Measurements from ENCODE around the gene DMKN. TPM values are rescaled to one million over a fixed set of nuclear protein-coding genes. Genes with fewer than 3 reads are reported as not detected.

Gene DMKN
- total and polyA plus RNA-seq, 4 donors: 79.0 to 278 (median 106) TPM

GRCh38 chr19:35546532-35546931 lies 33.1 kb upstream of the DMKN start:
- peaks cover 6 to 19% (median 13%) of the 10 kb centered on the region in 5 donors for H3K4me1 ChIP-seq (ENCODE audit: control insufficient read depth in 5 of 5, insufficient read depth in 5 of 5, low read length in 5 of 5)
- no peak overlapping the region for H3K27ac ChIP-seq (ENCODE audit: low read depth in 1 of 2, low read length in 1 of 2)
- H3K27me3 ChIP-seq (ENCODE audit: control insufficient read depth in 3 of 3, insufficient read depth in 3 of 3, low read length in 2 of 3): no peaks in the 10 kb centered on the region
- peaks cover 0 to 5% (median 2%) of the 10 kb centered on the region in 4 donors for H3K36me3 ChIP-seq (ENCODE audit: control insufficient read depth in 4 of 4, insufficient read depth in 4 of 4, low read length in 4 of 4)
- ATAC-seq (ENCODE audit: insufficient read depth, low FRiP score): no peak
- TF ChIP-seq, protein P1, sequence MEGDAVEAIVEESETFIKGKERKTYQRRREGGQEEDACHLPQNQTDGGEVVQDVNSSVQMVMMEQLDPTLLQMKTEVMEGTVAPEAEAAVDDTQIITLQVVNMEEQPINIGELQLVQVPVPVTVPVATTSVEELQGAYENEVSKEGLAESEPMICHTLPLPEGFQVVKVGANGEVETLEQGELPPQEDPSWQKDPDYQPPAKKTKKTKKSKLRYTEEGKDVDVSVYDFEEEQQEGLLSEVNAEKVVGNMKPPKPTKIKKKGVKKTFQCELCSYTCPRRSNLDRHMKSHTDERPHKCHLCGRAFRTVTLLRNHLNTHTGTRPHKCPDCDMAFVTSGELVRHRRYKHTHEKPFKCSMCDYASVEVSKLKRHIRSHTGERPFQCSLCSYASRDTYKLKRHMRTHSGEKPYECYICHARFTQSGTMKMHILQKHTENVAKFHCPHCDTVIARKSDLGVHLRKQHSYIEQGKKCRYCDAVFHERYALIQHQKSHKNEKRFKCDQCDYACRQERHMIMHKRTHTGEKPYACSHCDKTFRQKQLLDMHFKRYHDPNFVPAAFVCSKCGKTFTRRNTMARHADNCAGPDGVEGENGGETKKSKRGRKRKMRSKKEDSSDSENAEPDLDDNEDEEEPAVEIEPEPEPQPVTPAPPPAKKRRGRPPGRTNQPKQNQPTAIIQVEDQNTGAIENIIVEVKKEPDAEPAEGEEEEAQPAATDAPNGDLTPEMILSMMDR (IDR thresholded peaks at IDR 0.05; ENCODE audit: control extremely low read depth, extremely low read depth): no peak
- H3K9me3 ChIP-seq (ENCODE audit: control insufficient read depth in 4 of 4, insufficient read depth in 3 of 4, low read length in 3 of 4): no peaks in the 10 kb centered on the region
- WGBS, 2 donors: 86 to 95% methylated on average over 7 to 8 of the region's 8 CpGs
- DNase-seq: no peak
- no peak overlapping the region for H3K4me3 ChIP-seq
- H3K9ac ChIP-seq (ENCODE audit: insufficient read depth in 1 of 2, low read length in 2 of 2): peak overlapping the region in 1 of 2 donors; percentile 82

GRCh38 chr19:35545855-35546381 lies 32.5 kb upstream of the DMKN start:
- Histone ChIP-seq H3K36me3 (ENCODE audit: control insufficient read depth in 4 of 4, insufficient read depth in 4 of 4, low read length in 4 of 4) (peaks cover 0 to 5% (median 2%) of the 10 kb centered on the region in 4 donors), H3K4me1 (ENCODE audit: control insufficient read depth in 5 of 5, insufficient read depth in 5 of 5, low read length in 5 of 5) (peaks cover 6 to 19% (median 13%) of the 10 kb centered on the region in 5 donors), H3K27ac (ENCODE audit: low read depth in 1 of 2, low read length in 1 of 2) (peak overlapping the region; percentile 78 to 93), H3K27me3 (ENCODE audit: control insufficient read depth in 3 of 3, insufficient read depth in 3 of 3, low read length in 2 of 3) (no peaks in the 10 kb centered on the region), H3K9ac (ENCODE audit: insufficient read depth in 1 of 2, low read length in 2 of 2) (peak overlapping the region; percentile 37 to 82), H3K4me3 (peak overlapping the region; percentile 89), H3K9me3 (ENCODE audit: control insufficient read depth in 4 of 4, insufficient read depth in 3 of 4, low read length in 3 of 4) (no peaks in the 10 kb centered on the region)
- TF ChIP-seq, protein P1 (IDR thresholded peaks at IDR 0.05; ENCODE audit: control extremely low read depth, extremely low read depth): no peak
- 1 to 2% methylated on average over 27 of the region's 27 CpGs for WGBS, 2 donors
- peak; percentile 14 for ATAC-seq (ENCODE audit: insufficient read depth, low FRiP score)
- peak in 2 of 3 donors; percentile 11 to 25 for DNase-seq

- peaks cover 6 to 19% (median 13%) of the 10 kb centered on the region in 5 donors for H3K4me1 ChIP-seq (ENCODE audit: control insufficient read depth in 5 of 5, insufficient read depth in 5 of 5, low read length in 5 of 5)
- 1% methylated on average over 38 to 85 of the region's 85 CpGs for WGBS, 2 donors
These were observed 31.8 kb upstream of the DMKN start, which contains the start of gene TMEM147 for GRCh38 chr19:35545001-35545854. Gene TMEM147 (plus strand): TSS chr19:35545626. CDS start chr19:35545740, 114 bp downstream.

More at GRCh38 chr19:35545001-35545854, 31.8 kb upstream of the DMKN start, which contains the start of gene TMEM147:
- Histone ChIP-seq H3K27ac (ENCODE audit: low read depth in 1 of 2, low read length in 1 of 2) (peak within 1 kb of the TSS; percentile 78 to 93), H3K4me3 (peak within 1 kb of the TSS; percentile 89), H3K36me3 (ENCODE audit: control insufficient read depth in 4 of 4, insufficient read depth in 4 of 4, low read length in 4 of 4) (peaks cover 0 to 5% (median 2%) of the 10 kb centered on the region in 4 donors), H3K9ac (ENCODE audit: insufficient read depth in 1 of 2, low read length in 2 of 2) (peak within 1 kb of the TSS; percentile 76 to 82), H3K9me3 (ENCODE audit: control insufficient read depth in 4 of 4, insufficient read depth in 3 of 4, low read length in 3 of 4) (no peaks in the 10 kb centered on the region), H3K27me3 (ENCODE audit: control insufficient read depth in 3 of 3, insufficient read depth in 3 of 3, low read length in 2 of 3) (no peaks in the 10 kb centered on the region)
- DNase-seq (peak; percentile 89 to 95 (median 93)), ATAC-seq (ENCODE audit: insufficient read depth, low FRiP score) (peak; percentile 94)
- TF ChIP-seq, protein P1 (IDR thresholded peaks at IDR 0.05; ENCODE audit: control extremely low read depth, extremely low read depth): no peak

All from lung (tissue), 12 donors.